PFSK-1 (cell line): ENCODE data around the gene ADAMTS15.

Experiments used
- FOXP2 ChIP-seq: optimal IDR thresholded peaks from 2 replicates; pipeline ENCODE3; 2011; ENCODE audit warnings: borderline replicate concordance, control low read depth, inconsistent platforms; ENCODE audit not compliant: insufficient read depth; ENCODE audit errors: extremely low read length, extremely low read depth
- POLR2AphosphoS5 ChIP-seq: IDR thresholded peaks from 2 replicates; pipeline ENCODE4 v1.6.1; 2012; ENCODE audit warnings: low read depth, mild to moderate bottlenecking, control low read depth, low read length, moderate library complexity
- SIN3A ChIP-seq: IDR thresholded peaks from 2 replicates; pipeline ENCODE4 v1.6.1; 2012; ENCODE audit warnings: mild to moderate bottlenecking, low read length, moderate library complexity, borderline replicate concordance; ENCODE audit not compliant: insufficient read depth
- TAF1 ChIP-seq: IDR thresholded peaks from 2 replicates; pipeline ENCODE4 v1.6.1; 2012; ENCODE audit warnings: low read length, control low read depth, borderline replicate concordance; ENCODE audit not compliant: insufficient read depth
- TF ChIP-seq, protein P1 (sequence below), 2 experiments: IDR thresholded peaks; 2 replicates each; pipeline versions ENCODE4 v1.6.1 to v1.8.0; 2011 to 2012; ENCODE audit warnings: low read depth in 2 of 2, low read length in 2 of 2, control low read depth in 1 of 2, inconsistent platforms in 1 of 2, mild to moderate bottlenecking in 1 of 2, moderate library complexity in 1 of 2; ENCODE audit not compliant: insufficient read depth in 1 of 2

Gene ADAMTS15

DNA sequence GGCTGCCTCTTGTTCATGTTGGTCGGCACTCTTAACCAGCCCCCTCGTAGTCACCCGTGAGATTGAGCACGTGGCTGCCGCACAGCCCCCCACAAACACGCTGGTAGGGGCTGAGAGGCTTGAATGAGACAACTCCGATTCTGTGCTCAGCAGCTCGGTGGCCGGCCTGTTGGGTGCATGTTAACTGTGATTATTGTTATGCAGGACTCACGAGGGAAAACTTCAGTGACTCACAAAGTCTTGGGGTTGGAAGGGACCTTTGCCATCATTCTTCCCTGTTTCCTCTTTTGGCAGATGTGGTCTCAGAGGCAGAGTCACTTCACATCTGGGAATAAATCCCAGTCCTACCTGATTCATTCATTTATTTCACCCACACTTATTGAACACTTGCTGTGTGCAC, 75.2 kb downstream of the ADAMTS15 start:
- TF ChIP-seq, protein P1, sequence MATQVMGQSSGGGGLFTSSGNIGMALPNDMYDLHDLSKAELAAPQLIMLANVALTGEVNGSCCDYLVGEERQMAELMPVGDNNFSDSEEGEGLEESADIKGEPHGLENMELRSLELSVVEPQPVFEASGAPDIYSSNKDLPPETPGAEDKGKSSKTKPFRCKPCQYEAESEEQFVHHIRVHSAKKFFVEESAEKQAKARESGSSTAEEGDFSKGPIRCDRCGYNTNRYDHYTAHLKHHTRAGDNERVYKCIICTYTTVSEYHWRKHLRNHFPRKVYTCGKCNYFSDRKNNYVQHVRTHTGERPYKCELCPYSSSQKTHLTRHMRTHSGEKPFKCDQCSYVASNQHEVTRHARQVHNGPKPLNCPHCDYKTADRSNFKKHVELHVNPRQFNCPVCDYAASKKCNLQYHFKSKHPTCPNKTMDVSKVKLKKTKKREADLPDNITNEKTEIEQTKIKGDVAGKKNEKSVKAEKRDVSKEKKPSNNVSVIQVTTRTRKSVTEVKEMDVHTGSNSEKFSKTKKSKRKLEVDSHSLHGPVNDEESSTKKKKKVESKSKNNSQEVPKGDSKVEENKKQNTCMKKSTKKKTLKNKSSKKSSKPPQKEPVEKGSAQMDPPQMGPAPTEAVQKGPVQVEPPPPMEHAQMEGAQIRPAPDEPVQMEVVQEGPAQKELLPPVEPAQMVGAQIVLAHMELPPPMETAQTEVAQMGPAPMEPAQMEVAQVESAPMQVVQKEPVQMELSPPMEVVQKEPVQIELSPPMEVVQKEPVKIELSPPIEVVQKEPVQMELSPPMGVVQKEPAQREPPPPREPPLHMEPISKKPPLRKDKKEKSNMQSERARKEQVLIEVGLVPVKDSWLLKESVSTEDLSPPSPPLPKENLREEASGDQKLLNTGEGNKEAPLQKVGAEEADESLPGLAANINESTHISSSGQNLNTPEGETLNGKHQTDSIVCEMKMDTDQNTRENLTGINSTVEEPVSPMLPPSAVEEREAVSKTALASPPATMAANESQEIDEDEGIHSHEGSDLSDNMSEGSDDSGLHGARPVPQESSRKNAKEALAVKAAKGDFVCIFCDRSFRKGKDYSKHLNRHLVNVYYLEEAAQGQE (IDR thresholded peaks at IDR 0.05; ENCODE audit: insufficient read depth in 1 of 2, low read depth in 2 of 2, low read length in 2 of 2), result no peak
- TF ChIP-seq POLR2AphosphoS5 (no peak), SIN3A (no peak), FOXP2 (no peak), TAF1 (no peak)

DNA sequence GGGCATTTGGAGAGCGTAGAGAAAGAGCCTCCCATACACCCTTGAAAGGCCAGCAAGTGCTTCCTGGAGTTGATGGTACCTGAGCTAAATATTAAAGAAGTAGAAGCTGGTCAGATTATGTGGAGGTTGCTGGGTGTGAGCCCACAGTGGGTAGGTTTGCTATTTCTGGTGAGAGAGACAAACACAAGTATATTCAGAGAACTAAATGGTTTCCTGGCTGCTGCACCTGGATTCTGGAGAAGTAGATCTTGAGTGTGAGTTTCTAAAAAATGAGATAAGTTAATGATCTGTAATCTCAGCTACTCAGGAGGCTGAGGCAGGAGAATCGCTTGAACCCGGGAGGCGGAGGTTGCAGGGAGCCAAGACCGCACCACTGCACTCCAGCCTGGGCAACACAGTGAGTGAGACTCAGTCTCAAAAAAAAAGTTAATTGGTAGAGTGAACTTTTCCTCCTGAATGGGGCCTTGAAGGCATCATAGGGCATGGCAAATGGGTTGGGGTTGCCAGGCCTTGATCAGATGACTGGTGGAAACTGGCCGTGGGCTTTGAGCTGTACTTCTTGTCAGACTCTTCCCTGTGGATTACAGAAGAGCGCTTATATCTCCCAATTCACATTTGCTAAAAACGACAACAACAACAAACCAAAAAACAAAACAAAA, 75.8 kb downstream of the ADAMTS15 start:
- TF ChIP-seq, protein P1 (IDR thresholded peaks at IDR 0.05; ENCODE audit: insufficient read depth in 1 of 2, low read depth in 2 of 2, low read length in 2 of 2), result no peak
- TF ChIP-seq SIN3A (no peak), FOXP2 (no peak), POLR2AphosphoS5 (no peak), TAF1 (no peak)

DNA sequence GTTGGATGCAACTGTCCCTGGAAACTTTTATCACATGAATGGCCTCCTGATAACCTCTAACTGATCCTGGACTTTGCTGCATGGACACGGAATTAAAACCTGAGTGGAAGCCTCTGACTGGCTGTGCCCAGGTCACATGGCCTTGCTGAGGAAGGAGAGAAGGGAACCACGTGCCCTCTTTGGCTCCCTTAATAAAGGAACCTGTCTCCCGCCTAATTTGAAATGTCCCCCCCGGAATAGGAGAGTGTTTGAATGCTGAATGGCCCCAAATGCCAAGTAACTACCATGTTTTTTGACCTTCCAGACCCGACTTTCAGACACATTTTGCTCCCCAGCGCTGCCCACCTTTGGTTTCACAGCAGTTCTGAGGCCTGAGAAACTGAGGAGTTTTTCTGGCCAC, 76.9 kb downstream of the ADAMTS15 start:
- TF ChIP-seq SIN3A (no peak), POLR2AphosphoS5 (no peak), FOXP2 (no peak), TAF1 (no peak)
- TF ChIP-seq, protein P1 (IDR thresholded peaks at IDR 0.05; ENCODE audit: insufficient read depth in 1 of 2, low read depth in 2 of 2, low read length in 2 of 2), result no peak
